Prostate gland (tissue), 2 donors: ENCODE measurements around the gene PALLD. TPM values are rescaled to one million over a fixed set of nuclear protein-coding genes. Genes with fewer than 3 reads are reported as not detected.
A peak's percentile ranks its signal among the peaks of the same experiment; 100 is the strongest.

Experiments
- DNase-seq: peaks from one replicate; pipeline ENCODE4 v3.0.0-alpha.2; 2019; ENCODE audit warnings: low spot score
- H3K27ac ChIP-seq, 2 donors: fragments of 200-600 bp; sonication (generic); 2 replicates each; pipeline ENCODE4 v1.5.1; 2017 to 2019
- H3K27me3 ChIP-seq: fragments of 200-600 bp; sonication (generic); replicated peaks from 2 replicates; pipeline ENCODE4 v1.5.1; 2019; ENCODE audit not compliant: insufficient read depth
- H3K36me3 ChIP-seq, 2 donors: fragments of 200-600 bp; sonication (generic); 1 replicate in 1 of 2; 2 replicates in 1 of 2; pipeline versions ENCODE4 v1.5.1 to v1.8.1; 2017 to 2019
- H3K4me1 ChIP-seq: fragments of 200-600 bp; sonication (generic); replicated peaks from 2 replicates; pipeline ENCODE4 v1.5.1; 2019
- H3K4me3 ChIP-seq, 2 donors: fragments of 200-600 bp; sonication (generic); 2 replicates each; pipeline ENCODE4 v1.5.1; 2017 to 2019
- H3K9me3 ChIP-seq: fragments of 200-600 bp; sonication (generic); 2 replicates; pipeline ENCODE4 v1.5.1; 2017
- CTCF ChIP-seq, 4 experiments: fragments of 200-600 bp in 2 of 4; fragments of 450-650 bp in 2 of 4; sonication (generic) in 2 of 4; IDR thresholded peaks; 1 replicate in 3 of 4; 2 replicates in 1 of 4; pipeline ENCODE4 v1.5.1; 2016 to 2019; ENCODE audit warnings: antibody characterized with exemption in 4 of 4, mild to moderate bottlenecking in 2 of 4, moderate library complexity in 2 of 4
- POLR2A ChIP-seq: fragments of 450-650 bp; IDR thresholded peaks from one replicate; pipeline ENCODE4 v1.6.1; 2016; ENCODE audit warnings: antibody characterized with exemption, mild to moderate bottlenecking
- POLR2AphosphoS5 ChIP-seq: sonication (generic); formaldehyde crosslinking; IDR thresholded peaks from one replicate; pipeline ENCODE4 v1.6.1; 2017; ENCODE audit warnings: antibody characterized with exemption
- WGBS: methylation state at CpG from one replicate; pipeline ENCODE4 v1.1.5; 2018; 5-methylcytosine and 5-hydroxymethylcytosine counted together
- intact Hi-C: fragments of 100-400 bp; cut with DNase I; formaldehyde crosslinking; loops from one replicate; pipeline ENCODE4 v1.14.2; 2022
- total RNA-seq, 2 donors: library from RNA; depleted of rRNA; stranded (reverse); fragments of >200 nt; gene quantifications; one replicate each; pipeline ENCODE4 v1.1.0, GENCODE V29; 2016

The PALLD gene
- total RNA-seq, 2 donors from 2014 or later, result 252 TPM

- WGBS, result 89% methylated on average over 1 of the region's 1 CpG
- Histone ChIP-seq H3K27ac (no peak overlapping the region), H3K9me3 (no peaks in the 10 kb centered on the region), H3K4me3 (no peak overlapping the region), H3K36me3 (no peaks in the 10 kb centered on the region), H3K27me3 (no peaks in the 10 kb centered on the region), H3K4me1 (no peaks in the 10 kb centered on the region)
- intact Hi-C loops, result no loop called here
- TF ChIP-seq CTCF (IDR thresholded peaks at IDR 0.05) (no peak), POLR2AphosphoS5 (no peak), POLR2A (no peak)
- no peak for DNase-seq
Measured at GRCh38 chr4:168870004-168870403, 373.2 kb downstream of the PALLD start.

GRCh38 chr4:168871632-168872031 lies 374.8 kb downstream of the PALLD start:
- no peak overlapping the region for H3K4me3 ChIP-seq
- TF ChIP-seq POLR2AphosphoS5 (no peak), POLR2A (no peak)
- H3K36me3 ChIP-seq, result no peaks in the 10 kb centered on the region
- no peaks in the 10 kb centered on the region for H3K4me1 ChIP-seq
- DNase-seq, result no peak
- H3K9me3 ChIP-seq, result no peaks in the 10 kb centered on the region
- no peaks in the 10 kb centered on the region for H3K27me3 ChIP-seq
- intact Hi-C loops, result no loop called here
- H3K27ac ChIP-seq, result no peak overlapping the region
- 63% methylated on average over 4 of the region's 4 CpGs for WGBS

GRCh38 chr4:168874083-168874482 lies 377.2 kb downstream of the PALLD start:
- TF ChIP-seq CTCF (IDR thresholded peaks at IDR 0.05) (no peak), POLR2AphosphoS5 (no peak), POLR2A (no peak)
- no peaks in the 10 kb centered on the region for H3K4me1 ChIP-seq
- no peak overlapping the region for H3K27ac ChIP-seq
- intact Hi-C loops, result no loop called here
- H3K36me3 ChIP-seq, result no peaks in the 10 kb centered on the region
- 77% methylated on average over 2 of the region's 2 CpGs for WGBS
- H3K27me3 ChIP-seq, result no peaks in the 10 kb centered on the region
- no peaks in the 10 kb centered on the region for H3K9me3 ChIP-seq
- H3K4me3 ChIP-seq, result no peak overlapping the region
- no peak for DNase-seq

- no peak overlapping the region for H3K27ac ChIP-seq
- no peak for DNase-seq
- H3K27me3 ChIP-seq, result no peaks in the 10 kb centered on the region
- no peaks in the 10 kb centered on the region for H3K4me1 ChIP-seq
- TF ChIP-seq CTCF (IDR thresholded peaks at IDR 0.05), result no peak
- no peak for TF ChIP-seq POLR2AphosphoS5
- no peak for TF ChIP-seq POLR2A
- WGBS, result 60% methylated on average over 1 of the region's 1 CpG
- intact Hi-C loops, result no loop called here
- no peak overlapping the region for H3K4me3 ChIP-seq
- H3K9me3 ChIP-seq, result no peaks in the 10 kb centered on the region
- H3K36me3 ChIP-seq, result no peaks in the 10 kb centered on the region
Measured at GRCh38 chr4:168876106-168876505, 379.3 kb downstream of the PALLD start.

- Histone ChIP-seq H3K27ac (peak overlapping the region; percentile 28 to 31), H3K27me3 (no peaks in the 10 kb centered on the region), H3K9me3 (no peaks in the 10 kb centered on the region), H3K36me3 (no peaks in the 10 kb centered on the region), H3K4me3 (peak overlapping the region; percentile 8 to 12), H3K4me1 (no peaks in the 10 kb centered on the region)
- no peak for TF ChIP-seq POLR2A
- no peak for TF ChIP-seq CTCF (IDR thresholded peaks at IDR 0.05)
- TF ChIP-seq POLR2AphosphoS5, result no peak
- 68% methylated on average over 107 of the region's 108 CpGs for WGBS
- no peak for DNase-seq
- intact Hi-C loops, result no loop called here
Measured at GRCh38 chr4:168877511-168878491, 380.9 kb downstream of the PALLD start.
